GM12878 (cell line): Measurements from ENCODE around the gene NEDD8. TPM values are rescaled to one million over a fixed set of nuclear protein-coding genes. Genes with fewer than 3 reads are reported as not detected.
A peak's percentile ranks its signal among the peaks of the same experiment; 100 is the strongest.

Experiments used
- ATAC-seq: fragments of 200-7000 bp; cut with Tn5 transposase; 3 replicates; pipeline ENCODE4 v1.9.1; 2020; ENCODE audit warnings: mild to moderate bottlenecking, moderate library complexity
- BruUV-seq: library from RNA; stranded (reverse); fragments of 400-500 nt; replicated peaks from 2 replicates; lab custom pipeline; 2021; lab: Mats Ljungman, UMichigan
- CTCF ChIA-PET: fragments of 300-600 bp; sonication (Branson Sonifier 250); formaldehyde crosslinking; extraction: SDS; loops from one replicate; lab custom pipeline; 2021; ENCODE audit warnings: inconsistent platforms; lab: Yijun Ruan, JAX
- POLR2A ChIA-PET: fragments of 350-600 bp; formaldehyde crosslinking; extraction: SDS; loops from one replicate; lab custom pipeline; 2021; ENCODE audit warnings: inconsistent platforms; lab: Charles Lee
- RAD21 ChIA-PET: fragments of 300-600 bp; sonication (Branson Sonifier 250); formaldehyde crosslinking; loops from one replicate; lab custom pipeline; 2023; ENCODE audit warnings: antibody characterized with exemption; ENCODE audit not compliant: unreplicated experiment; lab: Charles Lee
- SMC1A ChIA-PET: fragments of 300-600 bp; sonication (Branson Sonifier 250); formaldehyde crosslinking; loops from one replicate; lab custom pipeline; 2023; ENCODE audit not compliant: unreplicated experiment, uncharacterized antibody; lab: Charles Lee
- DNase-seq: peaks from one replicate; pipeline ENCODE4 v3.0.0-alpha.2; 2011; ENCODE audit warnings: low read depth, low spot score
- FAIRE-seq: peaks from 3 replicates; lab custom pipeline; 2011; peaks lifted over from hg19 to GRCh38; lab: Jason Lieb, UNC
- H2AFZ ChIP-seq: 2 replicates; pipeline ENCODE4 v1.6.0; 2011; ENCODE audit warnings: low read depth, low read length, control low read depth; ENCODE audit not compliant: control insufficient read depth
- H3K27ac ChIP-seq: 2 replicates; pipeline ENCODE4 v1.5.1; 2011; ENCODE audit warnings: control low read depth; ENCODE audit not compliant: control insufficient read depth, insufficient read depth
- H3K27me3 ChIP-seq, 2 experiments: replicated peaks in 1 of 2; 2 replicates each; pipeline versions ENCODE4 v1.6.0 to v1.6.1; 2011; ENCODE audit warnings: low read length in 1 of 2; ENCODE audit not compliant: control insufficient read depth in 2 of 2, insufficient read depth in 2 of 2
- H3K36me3 ChIP-seq, 2 experiments: 2 replicates each; pipeline ENCODE4 v1.5.1; 2011; ENCODE audit warnings: low read length in 1 of 2; ENCODE audit not compliant: control insufficient read depth in 2 of 2, insufficient read depth in 2 of 2
- H3K4me1 ChIP-seq: 2 replicates; pipeline ENCODE4 v1.6.1; 2011; ENCODE audit warnings: mild to moderate bottlenecking, low read length, moderate library complexity, mixed read lengths; ENCODE audit not compliant: control insufficient read depth, insufficient read depth
- H3K4me2 ChIP-seq: 2 replicates; pipeline ENCODE4 v1.6.0; 2011; ENCODE audit warnings: control low read depth; ENCODE audit not compliant: control insufficient read depth, insufficient read depth
- H3K4me3 ChIP-seq: fragments of 200-600 bp; sonication (generic); 2 replicates; pipeline ENCODE4 v1.5.1; 2016
- H3K79me2 ChIP-seq: 2 replicates; pipeline ENCODE4 v1.6.0; 2011; ENCODE audit warnings: low read length; ENCODE audit not compliant: control insufficient read depth, insufficient read depth
- H3K9ac ChIP-seq: 2 replicates; pipeline ENCODE4 v1.8.0; 2011; ENCODE audit warnings: low read length, control low read depth, mixed read lengths; ENCODE audit not compliant: control insufficient read depth, insufficient read depth
- H3K9me3 ChIP-seq: replicated peaks from 3 replicates; pipeline ENCODE4 v1.5.1; 2011; ENCODE audit warnings: mild to moderate bottlenecking, low read length; ENCODE audit not compliant: control insufficient read depth, insufficient read depth
- H4K20me1 ChIP-seq: 2 replicates; pipeline ENCODE4 v1.6.0; 2011; ENCODE audit not compliant: control insufficient read depth, insufficient read depth
- ATF7 ChIP-seq: fragments of 450-650 bp; IDR thresholded peaks from 2 replicates; pipeline ENCODE4 v1.6.1; 2016; ENCODE audit warnings: low read depth, mild to moderate bottlenecking
- BRCA1 ChIP-seq: IDR thresholded peaks from 2 replicates; pipeline ENCODE4 v1.6.1; 2011; ENCODE audit warnings: low read depth, low read length, improper control_type of control experiment
- HDAC2 ChIP-seq: fragments of 200-600 bp; sonication (generic); IDR thresholded peaks from 2 replicates; pipeline ENCODE4 v1.6.1; 2017
- JUND ChIP-seq: IDR thresholded peaks from 2 replicates; pipeline ENCODE4 v1.6.1; 2012; ENCODE audit warnings: low read depth, mild to moderate bottlenecking, low read length, improper control_type of control experiment, moderate library complexity
- LARP7 ChIP-seq: fragments of 450-650 bp; IDR thresholded peaks from 2 replicates; pipeline ENCODE4 v1.6.1; 2017; ENCODE audit warnings: mild to moderate bottlenecking
- NR2F1 ChIP-seq: fragments of 450-650 bp; conservative IDR thresholded peaks from 2 replicates; pipeline ENCODE4 v1.6.1; 2017; ENCODE audit warnings: mild to moderate bottlenecking
- POLR2A ChIP-seq: IDR thresholded peaks from 2 replicates; pipeline ENCODE4 v1.6.1; 2011; ENCODE audit warnings: low read depth, mild to moderate bottlenecking, low read length
- POLR2AphosphoS5 ChIP-seq: IDR thresholded peaks from 2 replicates; pipeline ENCODE4 v1.6.1; 2011; ENCODE audit warnings: mild to moderate bottlenecking, low read length, inconsistent platforms
- RCOR1 ChIP-seq: conservative IDR thresholded peaks from 2 replicates; pipeline ENCODE4 v1.6.1; 2012; ENCODE audit warnings: low read depth, low read length, improper control_type of control experiment
- SMAD5 ChIP-seq: IDR thresholded peaks from 2 replicates; pipeline ENCODE4 v1.6.1; 2016; ENCODE audit warnings: antibody characterized with exemption, low read depth
- ZBTB4 ChIP-seq: fragments of 450-650 bp; formaldehyde crosslinking; IDR thresholded peaks from 2 replicates; pipeline ENCODE4 v1.4.0; 2022; ENCODE audit warnings: mild to moderate bottlenecking, moderate library complexity
- ZNF592 ChIP-seq: fragments of 450-650 bp; IDR thresholded peaks from 2 replicates; pipeline ENCODE4 v1.6.1; 2017; ENCODE audit warnings: mild to moderate bottlenecking, moderate library complexity
- WGBS: methylation state at CpG from one replicate; pipeline ENCODE4 v1.1.6; 2016; ENCODE audit warnings: low lambda C conversion rate; ENCODE audit not compliant: insufficient replicate concordance, insufficient coverage; ENCODE audit errors: missing lambda C conversion rate; 5-methylcytosine and 5-hydroxymethylcytosine counted together
- in situ Hi-C: fragments of 300-500 bp; cut with MboI; formaldehyde crosslinking; loops from 9 replicates; pipeline ENCODE4 v1.14.3; 2018; ENCODE audit warnings: mixed read lengths
- intact Hi-C: fragments of 100-400 bp; cut with micrococcal nuclease; formaldehyde crosslinking; loops from one replicate; pipeline ENCODE4 v1.14.2; 2022; ENCODE audit not compliant: unreplicated experiment
- polyA plus RNA-seq, 11 experiments: library from polyadenylated mRNA; depleted of rRNA in 4 of 11; unstranded in 6 of 11; stranded (reverse) in 5 of 11; fragments of >200 nt; fragmentation: Nextera tagmentation in 4 of 11; fragmentation: Illumina TruSeq in 1 of 11; extraction: Ambion mirVana in 4 of 11; extraction: Trizol in 1 of 11; gene quantifications; 1 replicate in 1 of 11; 2 replicates in 10 of 11; pipeline versions ENCODE4 v1.2.1 to v1.2.3, GENCODE V29; 2011 to 2016; ENCODE audit warnings: inconsistent platforms in 2 of 11, missing spikeins in 2 of 11, low read depth in 1 of 11
- total RNA-seq, 4 experiments: library from RNA; depleted of rRNA in 3 of 4; stranded (reverse); fragments of >200 nt in 3 of 4; fragmentation: Illumina TruSeq in 1 of 4; extraction: Trizol in 1 of 4; gene quantifications; 2 replicates each; pipeline versions ENCODE4 v1.2.1 to v1.2.3, GENCODE V29; 2013 to 2021

The NEDD8 gene
- total and polyA plus RNA-seq, 10 of the 15 experiments (the other 5 are each of a cell fraction or from before 2014, with no cell fraction given): 164 to 991 (median 300) TPM

- intact Hi-C loops: no loop called here
- H3K79me2 ChIP-seq: no peaks in the 10 kb centered on the region
- SMC1A ChIA-PET: no interaction called here
- TF ChIP-seq POLR2AphosphoS5 (0 out of 2 replicates have a peak, but pooled peaks have one; percentile 3), SMAD5 (0 out of 2 replicates have a peak, but pooled peaks have one; percentile 27), JUND (no peak), LARP7 (no peak), BRCA1 (no peak), ZBTB4 (no peak), ATF7 (0 out of 2 replicates have a peak, but pooled peaks have one; percentile 45), ZNF592 (no peak), POLR2A (peak; percentile 62), RCOR1 (no peak), NR2F1 (no peak), HDAC2 (no peak)
- TF ChIP-seq, all 136 proteins: peak for 4
- DNase-seq (no peak), FAIRE-seq (no peak), ATAC-seq (peak; percentile 52)
- WGBS: 53% methylated on average over 18 of the region's 18 CpGs
- CTCF ChIA-PET: interaction anchor here (0.6 to 1.0 kb wide), 3 partner anchors 33 to 128 kb away, joined by 3 to 5 read pairs (median 3); partner anchors contain the start of genes CHMP4A, CIDEB and MDP1
- RAD21 ChIA-PET: interaction anchor here (1.7 kb wide), 1 partner anchor 117 kb away, joined by 4 read pairs; no protein-coding TSS in a partner anchor
- Histone ChIP-seq H3K4me1 (no peaks in the 10 kb centered on the region), H3K9ac (no peak overlapping the region), H3K27me3 (no peaks in the 10 kb centered on the region), H3K4me3 (no peak overlapping the region), H3K9me3 (no peaks in the 10 kb centered on the region), H4K20me1 (no peaks in the 10 kb centered on the region), H3K27ac (no peak overlapping the region), H2AFZ (no peak overlapping the region), H3K36me3 (peaks cover 13 to 54% of the 10 kb centered on the region in 2 experiments; a peak in 3 of 4 replicates), H3K4me2 (no peak overlapping the region)
- no TSS peak for BruUV-seq
- POLR2A ChIA-PET: interaction anchor here (1.4 kb wide), 1 partner anchor 18 kb away, joined by 4 read pairs; no protein-coding TSS in a partner anchor
- in situ Hi-C loops: no loop called here
Observed at GRCh38 chr14:24179961-24180796, 52.0 kb downstream of the NEDD8 start.
